ENCODE measurements around the gene CDC42BPA.

DNA sequence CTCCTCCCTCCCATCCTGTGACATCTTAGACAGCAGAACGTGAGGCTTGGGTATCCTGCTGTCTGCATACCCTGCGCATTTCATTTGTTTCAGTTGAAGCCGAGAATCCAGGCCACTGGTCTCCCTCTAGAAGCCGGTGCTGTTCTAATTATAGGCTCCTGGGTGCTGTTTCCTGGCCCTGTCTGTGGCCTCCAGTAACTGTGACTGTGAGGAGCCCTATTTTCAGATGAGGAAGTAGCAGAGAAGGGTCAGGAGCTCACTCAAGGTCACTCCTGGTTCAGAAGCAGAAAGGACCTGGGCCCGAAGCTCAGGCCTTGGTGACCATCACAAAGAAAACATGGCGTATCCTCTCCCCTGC lies 354.2 kb downstream of the CDC42BPA start:
- no peak for TF ChIP-seq EZH2 (IDR thresholded peaks at IDR 0.05; ENCODE audit: insufficient read depth, poor library complexity, severe bottlenecking)
- TF ChIP-seq EZH2phosphoT487 (IDR thresholded peaks at IDR 0.05; ENCODE audit: insufficient read depth, low read depth), result no peak

All from GM23248 (cell line).